Activated CD4-positive, alpha-beta T cell treated with anti-CD3 and anti-CD28 coated beads, Interleukin-2, amount 50 U/mL, for 48 hours (primary cell): Measurements from ENCODE around the gene GNL2.
"Not testable (repeated sequence)": the region's sequence is repeated elsewhere in the genome, so short reads cannot be mapped to it uniquely, and the experiment has no call there.

Experiments
- DNase-seq, 2 experiments: peaks; one replicate each; pipeline ENCODE4 v3.0.0-alpha.2; 2020

Gene GNL2

DNA sequence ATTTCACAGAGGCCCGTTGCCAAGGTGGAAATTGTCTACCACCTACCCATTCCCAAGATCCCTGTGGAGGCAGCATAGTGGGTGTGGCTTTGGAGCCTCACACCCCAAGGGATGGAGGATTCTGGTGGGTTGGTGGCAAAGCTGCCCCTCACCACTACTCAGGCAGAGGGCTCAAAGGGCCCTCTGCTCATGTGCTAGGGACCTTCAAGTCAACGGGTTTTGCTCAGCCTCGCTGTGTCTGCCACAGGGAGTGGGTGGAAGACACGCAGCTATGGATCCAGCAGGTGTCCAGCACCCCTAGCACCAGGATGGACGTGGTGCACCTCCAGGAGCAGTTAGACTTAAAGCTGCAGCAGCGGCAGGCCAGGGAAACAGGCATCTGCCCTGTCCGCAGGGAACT, 36.7 kb downstream of the GNL2 start:
- no peak for DNase-seq

DNA sequence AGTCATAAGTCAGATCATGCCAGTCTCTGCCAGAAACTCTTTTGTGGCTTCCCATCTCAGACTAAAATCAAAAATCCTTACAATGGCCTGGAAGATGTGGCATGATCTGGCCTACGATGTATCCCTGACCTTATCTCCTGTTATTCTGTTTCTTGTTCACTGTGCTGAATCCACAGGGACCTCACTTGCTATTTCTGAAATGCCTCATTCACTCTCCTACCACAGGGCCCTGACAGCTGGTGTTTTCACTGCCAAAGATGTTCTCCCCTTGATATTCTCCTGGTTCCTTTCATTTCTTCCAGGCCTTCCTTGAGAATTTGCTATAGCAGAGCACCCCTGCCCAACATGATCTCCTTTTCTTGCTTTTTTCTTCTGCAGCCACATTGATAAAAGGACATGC, 37.3 kb downstream of the GNL2 start:
- DNase-seq: no peak

GRCh38 chr1:37557402-37557801, 38.3 kb downstream of the GNL2 start:
- no peak for DNase-seq

GRCh38 chr1:37556712-37557196, 39.0 kb downstream of the GNL2 start, which contains the start of gene DNALI1:
Gene DNALI1, plus strand, starts transcription at chr1:37556940. Its CDS starts 55 bp downstream, at chr1:37556995.
- DNase-seq: peak; percentile 23 to 30

DNA sequence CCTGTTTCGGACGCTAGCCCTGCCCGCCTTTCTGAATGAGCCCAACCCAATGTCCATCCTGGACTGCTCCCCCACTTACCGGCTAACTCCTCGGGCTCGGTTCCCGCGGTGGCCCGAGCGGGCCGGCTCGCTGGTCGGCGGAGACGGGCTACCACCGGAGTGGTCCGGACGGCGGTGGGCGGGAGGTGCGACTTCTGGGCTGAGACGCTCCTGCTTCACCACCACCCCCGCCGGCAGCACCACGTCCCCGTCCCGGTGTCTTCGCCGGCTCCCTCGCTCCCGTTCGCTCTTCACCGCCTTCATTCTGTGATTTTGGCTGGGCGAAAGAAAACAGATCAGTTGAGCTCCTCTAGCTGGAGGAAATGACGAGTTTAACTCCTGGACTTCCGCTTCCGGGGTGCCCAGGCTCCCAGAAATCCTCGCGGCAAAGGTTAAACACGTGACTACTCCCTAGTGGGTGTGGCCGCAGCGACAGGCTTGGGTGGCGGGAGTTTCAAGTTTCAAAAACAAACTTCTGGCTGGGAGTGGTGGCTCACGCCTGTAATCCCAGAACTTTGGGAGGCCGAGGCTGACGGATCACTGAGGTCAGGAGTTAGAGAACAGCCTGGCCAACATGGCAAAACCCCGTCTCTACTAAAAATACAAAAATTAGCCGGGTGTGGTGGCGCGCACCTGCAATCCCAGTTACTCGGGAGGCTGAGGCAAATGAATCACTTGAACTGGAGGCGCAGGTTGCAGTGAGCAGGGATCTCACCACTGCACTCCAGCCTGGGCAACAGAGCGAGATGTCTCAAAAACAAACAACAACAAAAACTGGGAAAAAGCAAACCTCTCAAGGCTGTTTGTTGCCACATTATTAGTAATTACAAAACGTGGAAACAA, 41.6 kb downstream of the GNL2 start, which contains the start of gene SNIP1:
Gene SNIP1, minus strand, starts transcription at position 367 of the 882 bp plus-strand sequence. Its CDS starts 64 bp downstream, at position 303.
- DNase-seq: peak; percentile 86 to 91

- DNase-seq: no peak
Observed at GRCh38 chr1:37553598-37553926, 42.2 kb downstream of the GNL2 start.

DNA sequence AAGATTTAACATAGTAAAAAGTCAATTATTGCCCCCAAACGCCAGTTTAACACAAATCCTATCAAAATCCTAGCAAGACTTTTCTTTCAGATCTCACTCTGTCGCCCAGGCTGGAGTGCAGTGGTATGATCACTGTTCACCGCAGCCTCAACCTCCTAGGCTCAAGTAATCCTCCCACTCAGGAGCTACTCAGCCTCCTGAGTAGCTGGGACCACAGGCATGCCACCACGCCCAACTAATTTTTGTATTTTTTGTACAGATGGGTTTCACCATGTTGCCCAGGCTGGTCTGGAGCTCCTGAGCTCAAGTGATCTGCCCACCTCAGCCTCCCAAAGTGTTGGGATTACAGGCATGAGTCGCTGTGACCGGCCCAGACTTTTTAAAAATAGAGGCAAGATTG, 46.4 kb downstream of the GNL2 start:
- no peak for DNase-seq

DNA sequence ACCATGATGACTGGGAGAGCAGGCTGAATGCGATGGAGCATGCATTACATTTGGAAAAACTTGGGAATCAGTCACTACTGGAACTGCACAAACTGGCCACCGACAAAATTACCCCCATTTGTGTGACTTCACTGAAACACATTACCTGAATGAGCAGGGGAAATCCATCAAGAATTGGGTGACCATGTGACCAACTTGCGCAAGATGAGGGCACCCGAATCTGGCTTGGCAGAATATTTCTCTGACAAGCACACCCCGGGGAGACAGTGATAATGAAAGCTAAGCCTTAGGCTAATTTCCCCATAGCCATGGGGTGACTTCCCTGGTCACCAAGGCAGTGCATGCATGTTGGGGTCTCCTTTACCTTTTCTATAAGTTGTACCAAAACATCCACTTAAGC, 50.7 kb downstream of the GNL2 start:
- no peak for DNase-seq

DNA sequence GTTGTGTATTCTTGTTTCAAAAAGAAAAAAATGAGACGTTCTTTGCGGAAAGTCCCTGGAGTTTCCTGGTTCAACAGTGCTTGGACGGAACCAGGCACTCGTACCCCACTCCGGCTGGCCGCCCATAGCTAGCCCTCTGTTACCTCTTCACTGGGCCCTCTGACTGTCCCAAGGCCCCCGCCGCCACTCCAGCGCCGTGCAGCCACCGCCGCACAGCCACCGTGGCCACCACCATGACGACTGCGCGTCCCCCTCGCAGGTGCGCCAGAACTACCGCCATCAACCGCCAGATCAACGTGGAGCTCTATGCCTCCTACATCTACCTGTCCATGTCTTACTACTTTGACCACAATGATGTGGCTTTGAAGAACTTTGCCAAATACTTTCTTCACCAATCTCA, 51.2 kb downstream of the GNL2 start:
- no peak for DNase-seq

GRCh38 chr1:37540036-37540785, 55.5 kb downstream of the GNL2 start:
- no peak for DNase-seq

- not testable (repeated sequence) for DNase-seq
Observed at GRCh38 chr1:37539154-37539553, 56.6 kb downstream of the GNL2 start.

DNA sequence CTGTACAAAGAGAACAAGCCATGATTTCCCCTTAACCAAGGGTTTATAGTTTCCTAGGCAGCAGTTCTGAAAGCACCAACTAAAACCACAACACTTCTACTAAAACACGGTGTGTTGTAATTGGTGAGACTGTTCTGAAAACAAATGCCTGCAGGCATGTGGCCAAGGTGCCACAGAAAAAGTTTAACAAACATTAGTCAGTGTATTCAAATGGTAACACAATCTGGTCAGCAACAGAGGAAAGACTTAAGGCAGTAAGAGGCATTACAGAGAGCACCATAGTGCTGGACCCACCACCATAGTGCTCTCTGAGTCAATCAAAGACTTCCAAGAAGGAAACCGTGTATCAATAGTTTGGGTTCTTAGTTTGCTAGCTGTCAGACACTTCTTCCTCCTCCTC, 58.4 kb downstream of the GNL2 start:
- DNase-seq: peak in 1 of 2 experiments; percentile 10

DNA sequence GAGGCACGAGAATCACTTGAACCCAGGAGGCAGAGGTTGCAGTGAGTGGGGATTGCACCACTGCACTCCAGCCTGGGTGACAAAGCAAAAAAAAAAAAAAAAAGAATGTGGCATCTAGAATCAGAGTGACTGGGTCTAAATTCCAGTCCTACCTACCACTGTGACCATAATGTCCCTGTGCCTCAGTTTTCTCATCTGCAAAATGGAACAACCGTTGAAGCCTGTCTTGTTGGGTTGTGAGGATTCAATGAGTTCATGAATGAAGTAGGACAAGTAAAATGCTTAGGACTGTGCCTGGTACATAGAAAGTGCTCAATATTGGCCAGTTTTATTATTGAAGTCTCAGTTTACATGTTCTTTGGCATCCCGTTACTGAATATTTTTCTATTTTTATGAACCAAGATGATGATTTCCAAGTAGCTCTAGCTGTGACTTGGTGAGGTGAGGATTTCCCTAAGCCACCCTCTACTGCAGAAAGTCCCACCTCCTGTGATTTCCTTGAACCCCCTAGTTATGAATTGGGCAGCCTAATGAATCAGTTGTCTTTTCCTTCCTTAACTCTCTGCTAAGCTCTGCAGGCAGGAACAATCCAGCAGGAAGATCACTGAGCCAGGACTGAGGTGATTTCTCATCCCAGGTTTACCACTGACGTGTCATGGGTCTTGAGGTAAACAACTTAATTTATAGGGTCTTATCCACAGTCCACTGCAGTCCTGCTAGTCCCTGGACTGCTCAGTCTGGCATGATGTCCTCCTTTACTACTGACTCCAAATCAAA, 62.2 kb downstream of the GNL2 start:
- DNase-seq: no peak

DNA sequence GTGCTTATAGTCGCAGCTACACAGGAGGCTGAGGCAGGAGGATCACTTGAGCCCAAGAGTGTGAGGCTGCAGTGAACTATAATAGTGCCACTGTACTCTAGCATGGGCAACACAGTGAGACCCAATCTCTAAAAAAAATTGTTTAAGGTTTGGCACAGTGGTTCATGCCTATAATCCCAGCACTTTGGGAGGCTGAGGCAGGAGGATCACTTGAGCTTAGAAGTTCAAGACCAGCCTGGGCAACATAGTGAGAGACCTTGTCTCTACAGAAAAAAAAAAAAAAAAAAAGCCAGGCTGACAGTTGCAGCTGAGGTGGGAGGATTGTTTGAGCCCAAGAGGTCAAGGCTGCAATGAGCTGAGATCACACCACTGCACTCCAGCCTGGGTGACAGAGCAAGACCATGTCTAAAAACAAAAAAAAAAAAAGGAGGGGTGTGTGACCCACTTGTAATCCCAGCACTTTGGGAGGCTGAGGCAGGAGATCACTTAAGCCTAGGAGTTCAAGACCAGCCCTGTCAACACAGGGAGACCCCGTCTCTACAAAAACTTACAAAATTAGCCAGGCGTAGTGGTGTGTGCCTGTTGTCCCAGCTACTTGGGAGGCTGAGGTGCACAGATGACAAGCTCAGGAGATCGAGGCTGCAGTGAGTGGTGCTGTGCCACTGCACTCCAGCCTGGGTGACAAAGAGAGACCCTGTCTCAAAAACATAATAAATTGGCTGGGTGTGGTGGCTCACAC, 63.1 kb downstream of the GNL2 start:
- DNase-seq: not testable (repeated sequence)

- DNase-seq: not testable (repeated sequence)
Observed at GRCh38 chr1:37529888-37530287, 65.8 kb downstream of the GNL2 start.

- no peak for DNase-seq
Observed at GRCh38 chr1:37519613-37520012, 76.1 kb downstream of the GNL2 start.

DNA sequence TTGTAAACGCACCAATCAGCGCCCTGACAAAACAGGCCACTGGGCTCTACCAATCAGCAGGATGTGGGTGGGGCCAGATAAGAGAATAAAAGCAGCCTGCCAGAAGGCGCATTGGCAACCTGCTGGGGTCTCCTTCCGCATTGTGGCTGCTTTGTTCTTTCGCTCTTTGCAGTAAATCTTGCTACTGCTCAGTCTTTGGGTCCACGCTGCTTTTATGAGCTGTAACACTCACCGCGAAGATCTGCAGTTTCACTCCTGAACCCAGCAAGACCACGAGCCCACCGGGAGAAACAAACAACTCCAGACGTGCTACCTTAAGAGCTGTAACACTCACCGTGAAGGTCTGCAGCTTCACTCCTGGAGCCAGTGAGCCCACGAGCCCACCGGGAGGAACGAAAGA, 76.8 kb downstream of the GNL2 start:
- DNase-seq: peak; percentile 23 to 40

- not testable (repeated sequence) for DNase-seq
Observed at GRCh38 chr1:37518241-37518640, 77.5 kb downstream of the GNL2 start.

DNA sequence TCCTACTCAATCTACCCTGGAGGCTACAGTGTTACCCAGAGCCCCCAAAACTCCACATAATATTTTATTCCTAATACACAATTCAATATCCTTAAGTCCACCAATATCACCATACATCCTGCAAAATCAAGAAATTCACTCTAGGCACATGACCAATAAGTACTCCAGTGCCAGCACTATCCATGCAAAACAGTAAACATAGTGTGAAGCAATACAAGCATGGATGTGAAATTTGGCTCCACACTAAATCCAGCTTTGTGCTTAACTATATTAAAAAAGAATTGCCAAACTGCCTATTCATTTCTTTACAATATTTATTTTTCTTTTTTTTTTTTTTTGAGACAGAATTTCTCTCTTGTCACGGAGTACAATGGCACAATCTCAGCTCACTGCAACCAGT, 78.2 kb downstream of the GNL2 start:
- DNase-seq: no peak
